ENCODE data around the gene AGAP3. TPM values are rescaled to one million over a fixed set of nuclear protein-coding genes. Genes with fewer than 3 reads are reported as not detected.

Gene AGAP3
- total RNA-seq, 1 experiment from 2014 or later = 138 TPM

- DNase-seq (ENCODE audit: unreplicated experiment) = no peak
- CTCF ChIA-PET = interaction anchor here (0.5 to 15.6 kb wide), 7 partner anchors 28 to 1883 kb away, joined by 3 to 315 read pairs (median 3); partner anchors contain the start of genes ABCB8, AGAP3 and TMUB1
- BruUV-seq (replicated peaks) = no TSS peak
- intact Hi-C loops (cut with micrococcal nuclease) = no loop called here
- peak overlapping the region; percentile 85 for H3K4me3 Mint-ChIP-seq (ENCODE audit: unreplicated experiment)
- peak overlapping the region; percentile 84 for H3K27ac Mint-ChIP-seq (ENCODE audit: low read depth, unreplicated experiment)
- peaks cover 28% of the 10 kb centered on the region for H3K4me1 Mint-ChIP-seq (ENCODE audit: insufficient read depth, unreplicated experiment)
- no peaks in the 10 kb centered on the region for H3K27me3 Mint-ChIP-seq (ENCODE audit: insufficient read depth, unreplicated experiment)
- POLR2A ChIA-PET = interaction anchor here (0.6 to 8.4 kb wide), 16 partner anchors 7 to 575 kb away, joined by 3 to 128 read pairs (median 6); partner anchors contain the start of genes ABCB8, ABCF2, AGAP3 and CDK5
- TF ChIP-seq CTCF (IDR thresholded peaks at IDR 0.05; ENCODE audit: unreplicated experiment) = no peak
- no peaks in the 10 kb centered on the region for H3K9me3 Mint-ChIP-seq (ENCODE audit: unreplicated experiment)
- peaks cover 40% of the 10 kb centered on the region for H3K36me3 Mint-ChIP-seq (ENCODE audit: insufficient read depth, unreplicated experiment)
Observed at GRCh38 chr7:151116603-151117440, 30.5 kb downstream of the AGAP3 start.

- H3K4me3 Mint-ChIP-seq (ENCODE audit: unreplicated experiment) = no peak overlapping the region
- no peaks in the 10 kb centered on the region for H3K27me3 Mint-ChIP-seq (ENCODE audit: insufficient read depth, unreplicated experiment)
- no peak for DNase-seq (ENCODE audit: unreplicated experiment)
- CTCF ChIA-PET = interaction anchor here (0.5 kb wide), 1 partner anchor 323 kb away, joined by 3 read pairs; no protein-coding TSS in a partner anchor
- H3K4me1 Mint-ChIP-seq (ENCODE audit: insufficient read depth, unreplicated experiment) = peaks cover 28% of the 10 kb centered on the region
- H3K9me3 Mint-ChIP-seq (ENCODE audit: unreplicated experiment) = no peaks in the 10 kb centered on the region
- H3K36me3 Mint-ChIP-seq (ENCODE audit: insufficient read depth, unreplicated experiment) = peaks cover 43% of the 10 kb centered on the region
- TSS peak; percentile 14 for BruUV-seq (replicated peaks)
- intact Hi-C loops (cut with micrococcal nuclease) = no loop called here
- no peak overlapping the region for H3K27ac Mint-ChIP-seq (ENCODE audit: low read depth, unreplicated experiment)
- POLR2A ChIA-PET = interaction anchor here (1.2 kb wide), 1 partner anchor 27 kb away, joined by 3 read pairs; no protein-coding TSS in a partner anchor
- TF ChIP-seq CTCF (IDR thresholded peaks at IDR 0.05; ENCODE audit: unreplicated experiment) = no peak
Observed at GRCh38 chr7:151117565-151117964, 31.3 kb downstream of the AGAP3 start.

- Mint-ChIP-seq H3K36me3 (ENCODE audit: insufficient read depth, unreplicated experiment) (peaks cover 42% of the 10 kb centered on the region), H3K4me1 (ENCODE audit: insufficient read depth, unreplicated experiment) (peaks cover 22% of the 10 kb centered on the region), H3K9me3 (ENCODE audit: unreplicated experiment) (no peaks in the 10 kb centered on the region), H3K27ac (ENCODE audit: low read depth, unreplicated experiment) (no peak overlapping the region), H3K4me3 (ENCODE audit: unreplicated experiment) (no peak overlapping the region), H3K27me3 (ENCODE audit: insufficient read depth, unreplicated experiment) (no peaks in the 10 kb centered on the region)
- ChIA-PET POLR2A (no interaction called here), CTCF (no interaction called here)
- TF ChIP-seq CTCF (IDR thresholded peaks at IDR 0.05; ENCODE audit: unreplicated experiment) = no peak
- intact Hi-C loops (cut with micrococcal nuclease) = no loop called here
- DNase-seq (ENCODE audit: unreplicated experiment) = no peak
- BruUV-seq (replicated peaks) = no TSS peak
Observed at GRCh38 chr7:151118108-151119054, 32.1 kb downstream of the AGAP3 start.

- no peak for DNase-seq (ENCODE audit: unreplicated experiment)
- Mint-ChIP-seq H3K4me3 (ENCODE audit: unreplicated experiment) (no peak overlapping the region), H3K27ac (ENCODE audit: low read depth, unreplicated experiment) (peak overlapping the region; percentile 16), H3K9me3 (ENCODE audit: unreplicated experiment) (no peaks in the 10 kb centered on the region), H3K27me3 (ENCODE audit: insufficient read depth, unreplicated experiment) (no peaks in the 10 kb centered on the region), H3K36me3 (ENCODE audit: insufficient read depth, unreplicated experiment) (peaks cover 42% of the 10 kb centered on the region), H3K4me1 (ENCODE audit: insufficient read depth, unreplicated experiment) (peaks cover 20% of the 10 kb centered on the region)
- intact Hi-C loops (cut with micrococcal nuclease) = no loop called here
- ChIA-PET CTCF (interaction anchor here (0.9 to 1.4 kb wide), 2 partner anchors 53 to 156 kb away, joined by 5 to 6 read pairs; no protein-coding TSS in a partner anchor), POLR2A (no interaction called here)
- TF ChIP-seq CTCF (IDR thresholded peaks at IDR 0.05; ENCODE audit: unreplicated experiment) = no peak
- no TSS peak for BruUV-seq (replicated peaks)
Observed at GRCh38 chr7:151119055-151119415, 32.8 kb downstream of the AGAP3 start.

All from MCF 10A (cell line).